Adrenal gland (tissue), 12 donors: ENCODE measurements around the gene CAMTA1. TPM values are rescaled to one million over a fixed set of nuclear protein-coding genes. Genes with fewer than 3 reads are reported as not detected.

Experiments used
- DNase-seq, 7 donors: peaks; one replicate each; pipeline ENCODE4 v3.0.0-alpha.2; 2019 to 2020
- H3K27ac ChIP-seq, 5 donors: fragments of 200-600 bp; sonication (generic) in 4 of 5; 1 replicate in 3 of 5; 2 replicates in 2 of 5; pipeline versions ENCODE4 v1.5.1 to v1.8.0; 2016 to 2020; ENCODE audit warnings: mild to moderate bottlenecking in 1 of 5
- H3K27me3 ChIP-seq: fragments of 200-600 bp; 2 replicates; pipeline ENCODE4 v1.8.0; 2021
- H3K36me3 ChIP-seq, 2 donors: fragments of 200-600 bp; replicated peaks in 1 of 2; 1 replicate in 1 of 2; 2 replicates in 1 of 2; pipeline versions ENCODE4 v1.5.1 to v1.8.0; 2018 to 2022
- H3K4me1 ChIP-seq, 2 donors: fragments of 200-600 bp; replicated peaks in 1 of 2; 1 replicate in 1 of 2; 2 replicates in 1 of 2; pipeline versions ENCODE4 v1.5.1 to v1.8.0; 2018 to 2021
- H3K4me3 ChIP-seq, 4 donors: fragments of 200-600 bp; sonication (generic) in 3 of 4; one replicate each; pipeline ENCODE4 v1.5.1; 2016 to 2018
- H3K9me3 ChIP-seq, 3 donors: fragments of 200-600 bp; sonication (generic) in 1 of 3; replicated peaks in 1 of 3; 1 replicate in 2 of 3; 2 replicates in 1 of 3; pipeline versions ENCODE4 v1.5.1 to v1.8.0; 2016 to 2021
- POLR2A ChIP-seq, 2 donors: fragments of 450-650 bp; IDR thresholded peaks; one replicate each; pipeline ENCODE4 v1.6.1; 2017; ENCODE audit warnings: antibody characterized with exemption in 2 of 2, mild to moderate bottlenecking in 2 of 2, moderate library complexity in 1 of 2
- WGBS, 4 donors: extraction: QIAGEN DNeasy Blood & Tissue Kit in 2 of 4; methylation state at CpG; one replicate each; pipeline versions ENCODE4 v1.1.5 to v1.1.7; 2013 to 2017; 5-methylcytosine and 5-hydroxymethylcytosine counted together
- intact Hi-C, 2 donors: fragments of 100-400 bp; cut with DNase I; formaldehyde crosslinking; loops; one replicate each; pipeline versions ENCODE4 v1.14.1 to v1.15.0; 2022 to 2023
- polyA plus RNA-seq, 3 donors: library from polyadenylated mRNA; stranded (reverse); fragments of 200-250 nt in 2 of 3; fragments of 350-450 nt in 1 of 3; fragmentation: Illumina TruSeq in 1 of 3; extraction: RNeasy Lipid Tissue Mini Kit (QIAGEN cat#74804) in 1 of 3; gene quantifications; one replicate each; pipeline ENCODE4 v1.2.3, GENCODE V29; 2013 to 2014
- total RNA-seq, 9 donors: library from RNA; depleted of rRNA in 4 of 9; stranded (reverse); fragments of >200 nt in 4 of 9; fragments of 120-200 nt in 1 of 9; fragmentation: NEBNext Ultra II Directional in 1 of 9; extraction: Animal tissue kit (Norgen Biotek cat#: 25700) in 1 of 9; gene quantifications; one replicate each; pipeline versions ENCODE4 v1.1.0 to v1.2.4, GENCODE V29; 2013 to 2023
- TF ChIP-seq, protein P1 (sequence below), 6 experiments: fragments of 450-650 bp in 4 of 6; fragments of 200-600 bp in 2 of 6; sonication (generic) in 1 of 6; IDR thresholded peaks; 1 replicate in 5 of 6; 2 replicates in 1 of 6; pipeline versions ENCODE4 v1.5.1 to v1.8.0; 2016 to 2021; ENCODE audit warnings: antibody characterized with exemption in 6 of 6, mild to moderate bottlenecking in 2 of 6, moderate library complexity in 1 of 6
- donor health status: healthy with polysubstance abuse.
- donor health status: Bipolar disorder and iron deficiency.
- donor health status: DM: yes; HTN: yes; CAD: no.
- donor health status: DM: no; HTN: no; CAD: no.
- donor health status: DM: no; HTN: no; CAD: no.
- donor health status: DM: yes; HTN: yes; CAD: no.

Gene CAMTA1
- total and polyA plus RNA-seq, 12 donors = 62.9 to 141 (median 96.9) TPM

GRCh38 chr1:6988796-6989195, 203.5 kb downstream of the CAMTA1 start:
- Histone ChIP-seq H3K27ac (no peak overlapping the region), H3K4me3 (no peak overlapping the region), H3K4me1 (no peaks in the 10 kb centered on the region), H3K36me3 (no peaks in the 10 kb centered on the region), H3K27me3 (no peaks in the 10 kb centered on the region), H3K9me3 (no peaks in the 10 kb centered on the region)
- intact Hi-C loops = no loop called here
- no peak for DNase-seq
- 72 to 90% (median 86%) methylated on average over 3 of the region's 3 CpGs for WGBS, 4 donors
- TF ChIP-seq, protein P1, sequence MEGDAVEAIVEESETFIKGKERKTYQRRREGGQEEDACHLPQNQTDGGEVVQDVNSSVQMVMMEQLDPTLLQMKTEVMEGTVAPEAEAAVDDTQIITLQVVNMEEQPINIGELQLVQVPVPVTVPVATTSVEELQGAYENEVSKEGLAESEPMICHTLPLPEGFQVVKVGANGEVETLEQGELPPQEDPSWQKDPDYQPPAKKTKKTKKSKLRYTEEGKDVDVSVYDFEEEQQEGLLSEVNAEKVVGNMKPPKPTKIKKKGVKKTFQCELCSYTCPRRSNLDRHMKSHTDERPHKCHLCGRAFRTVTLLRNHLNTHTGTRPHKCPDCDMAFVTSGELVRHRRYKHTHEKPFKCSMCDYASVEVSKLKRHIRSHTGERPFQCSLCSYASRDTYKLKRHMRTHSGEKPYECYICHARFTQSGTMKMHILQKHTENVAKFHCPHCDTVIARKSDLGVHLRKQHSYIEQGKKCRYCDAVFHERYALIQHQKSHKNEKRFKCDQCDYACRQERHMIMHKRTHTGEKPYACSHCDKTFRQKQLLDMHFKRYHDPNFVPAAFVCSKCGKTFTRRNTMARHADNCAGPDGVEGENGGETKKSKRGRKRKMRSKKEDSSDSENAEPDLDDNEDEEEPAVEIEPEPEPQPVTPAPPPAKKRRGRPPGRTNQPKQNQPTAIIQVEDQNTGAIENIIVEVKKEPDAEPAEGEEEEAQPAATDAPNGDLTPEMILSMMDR (IDR thresholded peaks at IDR 0.05) = no peak
- TF ChIP-seq POLR2A (IDR thresholded peaks at IDR 0.05) = no peak

- DNase-seq = no peak
- 53 to 60% (median 55%) methylated on average over 13 of the region's 13 CpGs for WGBS, 4 donors
- Histone ChIP-seq H3K9me3 (no peaks in the 10 kb centered on the region), H3K27me3 (no peaks in the 10 kb centered on the region), H3K36me3 (no peaks in the 10 kb centered on the region), H3K27ac (no peak overlapping the region), H3K4me3 (no peak overlapping the region), H3K4me1 (no peaks in the 10 kb centered on the region)
- intact Hi-C loops = no loop called here
- TF ChIP-seq, protein P1 (IDR thresholded peaks at IDR 0.05) = no peak
- no peak for TF ChIP-seq POLR2A (IDR thresholded peaks at IDR 0.05)
Observed at GRCh38 chr1:6989212-6990159, 204.2 kb downstream of the CAMTA1 start.

- DNase-seq = no peak
- WGBS, 4 donors = 51 to 69% (median 61%) methylated on average over 1 of the region's 1 CpG
- TF ChIP-seq, protein P1 (IDR thresholded peaks at IDR 0.05) = no peak
- no peak for TF ChIP-seq POLR2A (IDR thresholded peaks at IDR 0.05)
- intact Hi-C loops = no loop called here
- Histone ChIP-seq H3K9me3 (no peaks in the 10 kb centered on the region), H3K27ac (no peak overlapping the region), H3K4me3 (no peak overlapping the region), H3K27me3 (no peaks in the 10 kb centered on the region), H3K36me3 (no peaks in the 10 kb centered on the region), H3K4me1 (no peaks in the 10 kb centered on the region)
Observed at GRCh38 chr1:6991266-6991665, 206.0 kb downstream of the CAMTA1 start.

DNA sequence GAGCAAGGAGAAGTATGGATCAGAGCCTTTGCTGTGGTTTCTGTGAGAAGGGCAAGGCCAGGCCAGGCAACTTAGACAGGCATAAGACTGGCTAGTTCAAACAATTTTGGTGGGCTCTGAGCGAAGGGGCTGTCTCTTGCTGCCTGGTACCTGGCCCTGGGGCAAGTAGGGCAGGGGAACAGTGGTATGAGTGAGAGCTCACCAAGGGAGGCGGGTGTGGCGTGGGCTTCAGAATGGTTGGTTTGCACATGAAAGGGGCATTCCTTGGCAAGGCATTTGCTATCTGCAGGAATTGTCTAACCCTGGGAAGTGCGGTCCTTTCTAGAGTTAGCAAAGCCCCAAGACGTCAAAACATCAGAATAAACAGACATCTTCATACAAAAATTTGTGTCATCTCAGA, 210.5 kb downstream of the CAMTA1 start:
- H3K4me1 ChIP-seq = no peaks in the 10 kb centered on the region
- TF ChIP-seq POLR2A (IDR thresholded peaks at IDR 0.05) = no peak
- TF ChIP-seq, protein P1 (IDR thresholded peaks at IDR 0.05) = no peak
- H3K27ac ChIP-seq = no peak overlapping the region
- DNase-seq = no peak
- no peak overlapping the region for H3K4me3 ChIP-seq
- intact Hi-C loops = no loop called here
- no peaks in the 10 kb centered on the region for H3K36me3 ChIP-seq
- no peaks in the 10 kb centered on the region for H3K9me3 ChIP-seq
- 81 to 93% (median 89%) methylated on average over 3 to 5 of the region's 5 CpGs for WGBS, 4 donors
- no peaks in the 10 kb centered on the region for H3K27me3 ChIP-seq
